HEK293 (cell line): ENCODE results near the gene TNIK.

Experiments used
- ATF2 ChIP-seq: fragments of 450-650 bp; formaldehyde crosslinking; IDR thresholded peaks from 2 replicates; pipeline ENCODE4 v1.5.1; 2016; ENCODE audit warnings: missing biosample characterization, missing genetic modification characterization, low read depth
- HIC1 ChIP-seq: fragments of 450-650 bp; formaldehyde crosslinking; IDR thresholded peaks from 2 replicates; pipeline ENCODE4 v1.5.1; 2016; ENCODE audit warnings: missing biosample characterization, missing genetic modification characterization
- MYNN ChIP-seq: fragments of 450-650 bp; formaldehyde crosslinking; IDR thresholded peaks from 2 replicates; pipeline ENCODE4 v1.5.1; 2016; ENCODE audit warnings: missing biosample characterization, missing genetic modification characterization, borderline replicate concordance
- PRDM1 ChIP-seq: fragments of 450-650 bp; formaldehyde crosslinking; IDR thresholded peaks from 2 replicates; pipeline ENCODE4; 2016; ENCODE audit warnings: missing biosample characterization, missing genetic modification characterization
- TRIM28 ChIP-seq: IDR thresholded peaks from 2 replicates; pipeline ENCODE4 v1.6.1; 2011; ENCODE audit warnings: low read length, control low read depth, borderline replicate concordance
- ZNF169 ChIP-seq: fragments of 450-650 bp; formaldehyde crosslinking; IDR thresholded peaks from 2 replicates; pipeline ENCODE4 v1.5.1; 2016; ENCODE audit warnings: missing biosample characterization, missing genetic modification characterization
- ZNF2 ChIP-seq: fragments of 450-650 bp; formaldehyde crosslinking; IDR thresholded peaks from 2 replicates; pipeline ENCODE4 v1.5.1; 2016; ENCODE audit warnings: missing biosample characterization, missing genetic modification characterization
- ZNF221 ChIP-seq: fragments of 450-650 bp; formaldehyde crosslinking; IDR thresholded peaks from 2 replicates; pipeline ENCODE4 v1.5.1; 2017; ENCODE audit warnings: missing biosample characterization, missing genetic modification characterization, borderline replicate concordance
- ZNF223 ChIP-seq: fragments of 450-650 bp; formaldehyde crosslinking; IDR thresholded peaks from 2 replicates; pipeline ENCODE4 v1.5.1; 2016; ENCODE audit warnings: missing biosample characterization, missing genetic modification characterization
- ZNF280D ChIP-seq: fragments of 450-650 bp; formaldehyde crosslinking; IDR thresholded peaks from 2 replicates; pipeline ENCODE4 v1.5.1; 2016; ENCODE audit warnings: missing biosample characterization, missing genetic modification characterization
- ZNF311 ChIP-seq: fragments of 450-650 bp; formaldehyde crosslinking; IDR thresholded peaks from 2 replicates; pipeline ENCODE4 v1.5.1; 2017; ENCODE audit warnings: missing biosample characterization, missing genetic modification characterization, borderline replicate concordance
- ZNF350 ChIP-seq: fragments of 450-650 bp; formaldehyde crosslinking; IDR thresholded peaks from 2 replicates; pipeline ENCODE4 v1.5.0; 2017; ENCODE audit warnings: missing biosample characterization, mild to moderate bottlenecking, missing genetic modification characterization
- ZNF391 ChIP-seq: fragments of 450-650 bp; formaldehyde crosslinking; IDR thresholded peaks from 2 replicates; pipeline ENCODE4 v1.5.1; 2016; ENCODE audit warnings: low read depth, missing biosample characterization, missing genetic modification characterization, borderline replicate concordance
- ZNF623 ChIP-seq: fragments of 450-650 bp; formaldehyde crosslinking; IDR thresholded peaks from 2 replicates; pipeline ENCODE4 v1.5.1; 2016; ENCODE audit warnings: missing biosample characterization, missing genetic modification characterization
- ZNF629 ChIP-seq: fragments of 450-650 bp; formaldehyde crosslinking; IDR thresholded peaks from 2 replicates; pipeline ENCODE4 v1.5.1; 2017; ENCODE audit warnings: missing biosample characterization, missing genetic modification characterization
- ZNF701 ChIP-seq: fragments of 450-650 bp; formaldehyde crosslinking; IDR thresholded peaks from 2 replicates; pipeline ENCODE4 v1.5.1; 2016; ENCODE audit warnings: missing biosample characterization, missing genetic modification characterization
- ZNF747 ChIP-seq: fragments of 450-650 bp; formaldehyde crosslinking; IDR thresholded peaks from 2 replicates; pipeline ENCODE4 v1.5.1; 2016; ENCODE audit warnings: missing biosample characterization, missing genetic modification characterization
- ZNF776 ChIP-seq: fragments of 450-650 bp; formaldehyde crosslinking; IDR thresholded peaks from 2 replicates; pipeline ENCODE4 v1.5.0; 2017; ENCODE audit warnings: missing biosample characterization, missing genetic modification characterization, borderline replicate concordance
- ZSCAN23 ChIP-seq: fragments of 450-650 bp; formaldehyde crosslinking; IDR thresholded peaks from 2 replicates; pipeline ENCODE4 v1.5.1; 2016; ENCODE audit warnings: missing biosample characterization, missing genetic modification characterization
- ZSCAN5A ChIP-seq: fragments of 450-650 bp; formaldehyde crosslinking; IDR thresholded peaks from 2 replicates; pipeline ENCODE4 v1.5.1; 2016; ENCODE audit warnings: missing biosample characterization, missing genetic modification characterization
- TF ChIP-seq, protein P1 (sequence below): fragments of 450-650 bp; IDR thresholded peaks from 2 replicates; pipeline ENCODE4 v1.5.1; 2018; ENCODE audit warnings: missing biosample characterization, mild to moderate bottlenecking, missing genetic modification characterization
- TF ChIP-seq, protein P2 (sequence below): fragments of 450-650 bp; formaldehyde crosslinking; IDR thresholded peaks from 2 replicates; pipeline ENCODE4 v1.5.1; 2017; ENCODE audit warnings: missing biosample characterization, missing genetic modification characterization
- TF ChIP-seq, protein P3 (sequence below): fragments of 450-650 bp; formaldehyde crosslinking; conservative IDR thresholded peaks from 2 replicates; pipeline ENCODE4 v1.5.1; 2016; ENCODE audit warnings: low read depth, missing biosample characterization, missing genetic modification characterization

Gene TNIK

GRCh38 chr3:171349392-171349791 lies 110.8 kb downstream of the TNIK start (continued):
- no peak for TF ChIP-seq ZNF280D (tag by site-specific recombination)
- no peak for TF ChIP-seq ZNF223 (tag by site-specific recombination)
- peak; percentile 15; the same call in 1 of the 2 replicates for TF ChIP-seq ZNF623
- TF ChIP-seq ZNF311 (tag by site-specific recombination), result no peak
- TF ChIP-seq, protein P1, sequence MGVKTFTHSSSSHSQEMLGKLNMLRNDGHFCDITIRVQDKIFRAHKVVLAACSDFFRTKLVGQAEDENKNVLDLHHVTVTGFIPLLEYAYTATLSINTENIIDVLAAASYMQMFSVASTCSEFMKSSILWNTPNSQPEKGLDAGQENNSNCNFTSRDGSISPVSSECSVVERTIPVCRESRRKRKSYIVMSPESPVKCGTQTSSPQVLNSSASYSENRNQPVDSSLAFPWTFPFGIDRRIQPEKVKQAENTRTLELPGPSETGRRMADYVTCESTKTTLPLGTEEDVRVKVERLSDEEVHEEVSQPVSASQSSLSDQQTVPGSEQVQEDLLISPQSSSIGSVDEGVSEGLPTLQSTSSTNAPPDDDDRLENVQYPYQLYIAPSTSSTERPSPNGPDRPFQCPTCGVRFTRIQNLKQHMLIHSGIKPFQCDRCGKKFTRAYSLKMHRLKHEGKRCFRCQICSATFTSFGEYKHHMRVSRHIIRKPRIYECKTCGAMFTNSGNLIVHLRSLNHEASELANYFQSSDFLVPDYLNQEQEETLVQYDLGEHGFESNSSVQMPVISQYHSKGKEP (tag by site-specific recombination), result 0 out of 2 replicates have a peak, but pooled peaks have one; percentile 12
- TF ChIP-seq ZNF350 (tag by site-specific recombination), result no peak
- TF ChIP-seq ZSCAN5A (tag by site-specific recombination), result no peak
- TF ChIP-seq HIC1 (tag by site-specific recombination), result peak; percentile 56; the same call in 1 of the 2 replicates
- TF ChIP-seq, protein P2, sequence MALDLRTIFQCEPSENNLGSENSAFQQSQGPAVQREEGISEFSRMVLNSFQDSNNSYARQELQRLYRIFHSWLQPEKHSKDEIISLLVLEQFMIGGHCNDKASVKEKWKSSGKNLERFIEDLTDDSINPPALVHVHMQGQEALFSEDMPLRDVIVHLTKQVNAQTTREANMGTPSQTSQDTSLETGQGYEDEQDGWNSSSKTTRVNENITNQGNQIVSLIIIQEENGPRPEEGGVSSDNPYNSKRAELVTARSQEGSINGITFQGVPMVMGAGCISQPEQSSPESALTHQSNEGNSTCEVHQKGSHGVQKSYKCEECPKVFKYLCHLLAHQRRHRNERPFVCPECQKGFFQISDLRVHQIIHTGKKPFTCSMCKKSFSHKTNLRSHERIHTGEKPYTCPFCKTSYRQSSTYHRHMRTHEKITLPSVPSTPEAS (tag by site-specific recombination), result no peak
- no peak for TF ChIP-seq MYNN (tag by site-specific recombination)
- TF ChIP-seq ZNF747 (tag by site-specific recombination), result no peak
- no peak for TF ChIP-seq ZSCAN23 (tag by site-specific recombination)
- no peak for TF ChIP-seq ZNF2 (tag by site-specific recombination)
- TF ChIP-seq ZNF391 (tag by site-specific recombination), result no peak
- TF ChIP-seq, protein P3, sequence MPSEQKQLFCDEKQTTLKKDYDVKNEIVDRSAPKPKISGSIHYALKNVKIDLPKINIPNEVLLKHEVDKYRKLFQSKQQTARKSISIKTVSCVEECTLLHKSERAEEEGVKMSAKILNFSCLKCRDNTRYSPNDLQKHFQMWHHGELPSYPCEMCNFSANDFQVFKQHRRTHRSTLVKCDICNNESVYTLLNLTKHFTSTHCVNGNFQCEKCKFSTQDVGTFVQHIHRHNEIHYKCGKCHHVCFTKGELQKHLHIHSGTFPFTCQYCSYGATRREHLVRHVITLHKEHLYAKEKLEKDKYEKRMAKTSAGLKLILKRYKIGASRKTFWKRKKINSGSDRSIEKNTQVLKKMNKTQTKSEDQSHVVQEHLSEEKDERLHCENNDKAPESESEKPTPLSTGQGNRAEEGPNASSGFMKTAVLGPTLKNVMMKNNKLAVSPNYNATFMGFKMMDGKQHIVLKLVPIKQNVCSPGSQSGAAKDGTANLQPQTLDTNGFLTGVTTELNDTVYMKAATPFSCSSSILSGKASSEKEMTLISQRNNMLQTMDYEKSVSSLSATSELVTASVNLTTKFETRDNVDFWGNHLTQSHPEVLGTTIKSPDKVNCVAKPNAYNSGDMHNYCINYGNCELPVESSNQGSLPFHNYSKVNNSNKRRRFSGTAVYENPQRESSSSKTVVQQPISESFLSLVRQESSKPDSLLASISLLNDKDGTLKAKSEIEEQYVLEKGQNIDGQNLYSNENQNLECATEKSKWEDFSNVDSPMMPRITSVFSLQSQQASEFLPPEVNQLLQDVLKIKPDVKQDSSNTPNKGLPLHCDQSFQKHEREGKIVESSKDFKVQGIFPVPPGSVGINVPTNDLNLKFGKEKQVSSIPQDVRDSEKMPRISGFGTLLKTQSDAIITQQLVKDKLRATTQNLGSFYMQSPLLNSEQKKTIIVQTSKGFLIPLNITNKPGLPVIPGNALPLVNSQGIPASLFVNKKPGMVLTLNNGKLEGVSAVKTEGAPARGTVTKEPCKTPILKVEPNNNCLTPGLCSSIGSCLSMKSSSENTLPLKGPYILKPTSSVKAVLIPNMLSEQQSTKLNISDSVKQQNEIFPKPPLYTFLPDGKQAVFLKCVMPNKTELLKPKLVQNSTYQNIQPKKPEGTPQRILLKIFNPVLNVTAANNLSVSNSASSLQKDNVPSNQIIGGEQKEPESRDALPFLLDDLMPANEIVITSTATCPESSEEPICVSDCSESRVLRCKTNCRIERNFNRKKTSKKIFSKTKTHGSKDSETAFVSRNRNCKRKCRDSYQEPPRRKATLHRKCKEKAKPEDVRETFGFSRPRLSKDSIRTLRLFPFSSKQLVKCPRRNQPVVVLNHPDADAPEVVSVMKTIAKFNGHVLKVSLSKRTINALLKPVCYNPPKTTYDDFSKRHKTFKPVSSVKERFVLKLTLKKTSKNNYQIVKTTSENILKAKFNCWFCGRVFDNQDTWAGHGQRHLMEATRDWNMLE, result no peak
- no peak for TF ChIP-seq ZNF221 (tag by site-specific recombination)
- TF ChIP-seq ATF2 (tag by site-specific recombination), result 0 out of 2 replicates have a peak, but pooled peaks have one; percentile 13
- 0 out of 2 replicates have a peak, but pooled peaks have one; percentile 60 for TF ChIP-seq TRIM28
- no peak for TF ChIP-seq ZNF169
- TF ChIP-seq ZNF701 (tag by site-specific recombination), result no peak
- TF ChIP-seq ZNF776 (tag by site-specific recombination), result no peak
- no peak for TF ChIP-seq PRDM1
- peak; percentile 88 for TF ChIP-seq ZNF629 (tag by site-specific recombination)
